NCI-H526 treated with DMSO at 0.1 percent for 48 hours (cell line): ENCODE results near the gene OSBPL1A.

Experiments
- DNase-seq: peaks from one replicate; lab custom pipeline; 2025; lab: John Stamatoyannopoulos, UW

The OSBPL1A gene

DNA sequence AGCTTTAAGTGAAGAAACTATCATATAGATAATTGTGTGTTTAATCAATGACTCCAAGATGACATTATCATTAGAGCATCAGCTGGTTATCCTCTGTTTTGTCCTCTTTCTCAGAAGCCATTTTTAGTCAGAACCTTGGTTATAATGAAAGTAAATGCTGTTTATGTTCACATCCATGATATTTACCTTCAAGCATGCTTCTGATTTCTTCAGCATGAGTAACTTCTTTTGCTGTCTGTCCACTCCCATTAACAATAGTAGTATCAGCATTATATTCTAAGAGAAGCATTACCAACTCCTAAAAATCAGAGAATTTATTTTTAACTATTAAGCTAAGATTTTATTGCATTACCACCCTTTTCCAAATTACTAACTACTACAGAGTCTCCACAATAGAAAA, 56.3 kb downstream of the OSBPL1A start:
- DNase-seq: no peak

GRCh38 chr18:24333084-24333483, 64.5 kb downstream of the OSBPL1A start:
- DNase-seq: no peak

- DNase-seq: no peak
Measured at GRCh38 chr18:24326211-24326610, 71.4 kb downstream of the OSBPL1A start.

GRCh38 chr18:24322584-24323136, 75.0 kb downstream of the OSBPL1A start:
- DNase-seq: no peak

GRCh38 chr18:24321071-24321470, 76.6 kb downstream of the OSBPL1A start:
- no peak for DNase-seq

DNA sequence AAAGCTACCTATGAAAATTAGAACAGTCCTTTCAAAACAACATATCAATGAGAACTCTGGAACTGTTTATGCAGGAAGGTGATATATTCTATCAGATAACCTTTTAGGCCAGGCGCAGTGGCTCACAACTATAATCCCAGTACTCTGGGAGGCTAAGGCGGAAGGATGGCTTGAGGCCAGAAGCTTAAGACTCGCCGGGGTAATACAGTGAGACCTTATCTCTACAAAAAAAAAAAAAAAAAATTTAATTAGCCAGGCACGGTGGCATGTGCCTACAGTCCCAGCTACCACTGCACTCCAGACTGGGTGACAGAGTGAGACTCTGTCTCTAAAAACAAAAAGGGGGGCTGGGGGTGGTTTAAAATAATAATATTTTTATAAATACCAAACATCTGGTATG, 77.9 kb downstream of the OSBPL1A start:
- no peak for DNase-seq

DNA sequence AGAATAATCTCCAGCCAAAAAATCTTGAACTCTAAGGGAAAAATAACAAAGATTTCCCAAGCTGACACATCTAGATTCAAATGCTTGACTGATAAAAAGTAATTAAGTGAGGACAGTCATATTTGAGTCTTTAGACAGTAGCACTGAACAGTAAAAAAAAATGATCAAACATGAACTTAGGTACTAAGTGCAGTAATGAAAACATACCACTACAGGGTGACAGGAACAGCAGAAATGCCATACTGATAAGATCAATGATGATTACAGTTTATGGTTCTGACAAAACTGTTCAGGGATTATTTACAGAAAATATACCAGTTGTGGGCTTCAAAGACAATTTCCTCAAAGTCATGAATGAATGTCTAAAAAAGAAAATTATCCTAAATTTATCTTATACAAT, 80.3 kb downstream of the OSBPL1A start:
- no peak for DNase-seq

GRCh38 chr18:24315170-24315569, 82.5 kb downstream of the OSBPL1A start:
- DNase-seq: no peak

GRCh38 chr18:24306201-24306600, 91.4 kb downstream of the OSBPL1A start:
- no peak for DNase-seq

DNA sequence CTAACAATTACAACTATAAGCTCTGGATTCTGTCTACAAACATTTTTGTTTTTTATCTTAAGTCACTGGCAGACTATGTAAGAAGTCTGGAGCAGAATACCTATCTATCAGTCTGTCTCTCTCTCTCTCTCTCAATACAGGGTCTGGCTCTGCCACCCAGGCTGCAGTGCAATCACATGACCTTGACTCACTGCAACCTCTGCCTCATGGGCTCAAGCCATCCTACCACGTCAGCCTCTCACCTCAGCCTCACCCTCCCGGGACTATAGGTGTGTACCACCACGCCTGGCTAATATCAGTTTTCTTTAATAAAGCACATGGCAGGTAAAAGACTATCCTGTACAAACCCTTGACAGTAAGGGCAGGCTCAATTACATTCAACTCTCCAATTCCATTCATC, 96.9 kb downstream of the OSBPL1A start:
- no peak for DNase-seq

DNA sequence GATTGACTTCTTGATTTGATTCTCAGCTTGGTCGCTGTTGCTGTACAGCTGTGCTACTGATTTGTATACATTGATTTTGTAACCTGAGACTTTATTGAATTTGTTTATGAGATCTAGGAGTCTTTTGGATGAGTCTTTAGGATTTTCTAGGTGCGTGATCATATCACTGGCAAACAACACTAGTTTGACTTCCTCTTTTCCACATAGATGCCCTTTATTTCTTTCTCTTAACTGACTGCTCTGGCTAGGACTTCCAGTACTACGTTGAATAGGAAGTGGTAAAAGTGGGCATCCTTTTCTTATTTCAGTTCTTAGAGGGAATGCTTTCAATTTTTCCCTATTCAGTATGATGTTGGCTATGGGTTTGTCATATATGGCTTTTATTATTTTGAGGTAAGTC, 101.3 kb downstream of the OSBPL1A start:
- DNase-seq: peak; percentile 76

DNA sequence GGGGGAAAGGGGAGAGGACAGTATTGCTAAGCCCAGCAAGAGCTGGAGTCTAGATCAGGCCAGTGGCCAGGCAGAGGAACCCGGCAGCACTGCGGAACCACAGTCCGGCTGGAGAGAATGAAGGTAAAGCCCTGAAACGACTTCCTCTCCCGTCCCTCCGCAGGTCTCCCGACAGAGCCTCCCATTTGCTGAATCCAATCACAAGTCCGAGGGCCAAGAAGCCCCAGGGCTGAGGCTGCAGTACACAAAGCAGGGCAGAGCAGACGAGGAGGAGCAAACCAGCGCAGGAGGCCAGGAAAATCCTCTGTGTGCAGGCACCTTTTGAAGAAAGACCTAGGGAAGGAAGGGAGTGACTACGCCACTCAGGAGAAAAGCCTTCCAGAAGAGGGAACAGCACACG, 104.4 kb downstream of the OSBPL1A start:
- no peak for DNase-seq

- no peak for DNase-seq
Measured at GRCh38 chr18:24278591-24278990, 119.0 kb downstream of the OSBPL1A start.

GRCh38 chr18:24277516-24278195, 120.0 kb downstream of the OSBPL1A start:
- DNase-seq: no peak

DNA sequence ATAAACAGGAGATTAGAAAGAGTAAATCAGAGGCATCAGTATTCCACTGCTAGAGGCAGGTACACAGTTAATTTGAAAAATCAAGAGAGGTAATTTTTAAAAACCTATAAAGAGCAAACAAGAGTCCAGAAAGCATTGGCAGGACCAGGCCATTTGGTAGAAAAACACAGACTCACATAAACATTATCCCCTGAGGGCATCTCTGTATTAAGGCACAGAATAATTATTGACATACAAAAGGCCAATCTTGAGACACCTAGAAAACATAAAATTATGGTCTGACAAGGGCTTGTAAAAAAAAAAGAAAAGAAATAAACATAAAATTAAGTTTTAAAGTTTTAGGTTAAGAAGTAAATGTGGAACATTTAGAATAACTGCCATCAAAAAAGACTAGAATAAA, 120.6 kb downstream of the OSBPL1A start:
- no peak for DNase-seq

GRCh38 chr18:24274837-24275236, 122.8 kb downstream of the OSBPL1A start:
- DNase-seq: no peak

GRCh38 chr18:24273596-24273995, 124.0 kb downstream of the OSBPL1A start:
- no peak for DNase-seq

DNA sequence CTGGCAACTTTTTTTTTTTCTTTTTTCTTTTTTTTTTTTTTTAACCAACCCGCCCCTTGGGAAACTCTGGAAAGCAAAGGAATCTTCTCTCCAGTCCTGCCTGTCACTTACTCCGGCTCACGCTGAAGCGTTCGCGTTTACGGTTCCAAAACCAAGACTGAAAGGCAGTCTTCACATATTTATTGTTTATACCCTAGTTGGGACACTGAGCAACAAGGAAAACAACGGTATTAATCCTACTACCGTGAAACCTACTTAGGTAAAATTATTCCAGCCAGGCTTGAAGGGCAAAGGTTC, 125.4 kb downstream of the OSBPL1A start:
- peak; percentile 34 for DNase-seq

GRCh38 chr18:24271381-24272228, 126.0 kb downstream of the OSBPL1A start:
- DNase-seq: peak; percentile 54

GRCh38 chr18:24270937-24271380, 126.7 kb downstream of the OSBPL1A start:
- DNase-seq: no peak

DNA sequence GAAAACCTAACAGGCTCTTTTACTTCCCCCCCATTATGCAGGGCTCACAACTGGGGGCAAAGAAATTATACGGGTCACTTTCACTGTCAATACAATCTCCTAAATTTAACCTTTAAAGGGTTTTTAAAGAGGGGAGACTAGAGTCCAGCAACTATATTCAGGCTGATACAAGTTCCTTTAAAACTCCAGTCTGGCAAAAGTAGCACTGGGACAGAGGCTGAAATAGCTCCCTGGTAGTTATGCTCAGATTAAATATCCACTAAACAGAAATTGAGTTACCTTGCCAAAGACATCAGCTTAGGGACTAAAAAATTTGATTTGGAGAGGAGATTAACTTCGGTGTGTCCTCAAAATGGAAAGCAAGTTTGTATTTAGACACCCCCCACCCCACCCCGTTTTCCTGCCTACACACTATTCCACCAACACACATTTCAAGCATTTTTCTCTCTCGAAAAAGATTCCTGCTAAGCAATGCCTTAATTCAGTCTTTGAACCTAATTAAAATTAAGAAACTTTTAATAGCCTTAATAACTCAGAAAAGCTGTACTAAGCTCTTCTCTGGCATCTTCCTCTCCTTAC, 127.2 kb downstream of the OSBPL1A start:
- no peak for DNase-seq

DNA sequence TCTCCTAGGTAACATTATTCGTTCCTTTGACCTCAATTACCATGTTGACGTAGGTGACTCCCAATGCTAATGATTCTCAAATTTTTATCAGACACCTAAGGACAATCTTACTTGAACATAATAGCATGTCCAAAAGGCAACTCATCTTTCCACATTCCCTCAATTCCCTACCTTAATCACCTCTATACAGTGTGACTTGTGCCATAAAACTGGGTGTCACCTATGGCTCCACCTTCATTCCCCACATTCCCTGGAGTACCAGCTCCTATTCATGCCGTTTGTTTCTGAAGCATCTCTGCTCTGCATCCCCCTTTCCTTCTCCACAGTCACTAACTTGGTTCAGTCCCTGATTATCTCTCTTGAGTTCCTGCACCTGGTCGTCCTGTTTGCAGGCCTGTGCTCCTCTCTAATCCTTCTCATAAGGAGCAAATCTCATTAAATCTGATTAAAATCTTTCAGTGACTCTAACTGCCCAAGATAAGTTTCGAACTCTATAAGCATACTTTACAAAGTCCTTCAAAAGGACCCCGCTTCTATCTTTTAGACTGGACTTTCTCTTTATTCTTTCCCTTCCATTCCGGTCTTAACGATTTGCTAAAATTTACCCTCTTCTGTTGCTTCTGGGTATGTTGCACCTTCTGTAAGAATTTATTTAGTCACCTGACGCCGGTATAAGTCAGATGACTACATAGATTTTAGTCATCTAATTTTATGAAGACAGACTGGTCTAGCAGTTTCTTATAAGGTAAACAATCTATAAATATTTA, 128.7 kb downstream of the OSBPL1A start:
- DNase-seq: no peak
